HL-60 (cell line): ENCODE results near the gene CD4.

ENCODE experiments used
- DNase-seq, 2 experiments: peaks; one replicate each; pipeline ENCODE4 v3.0.0-alpha.2; 2010 to 2020; ENCODE audit warnings: low read depth in 1 of 2, low spot score in 1 of 2
- H3K27ac ChIP-seq: fragments of 250-450 bp; sonication (Bioruptor Pico); replicated peaks from 2 replicates; pipeline ENCODE4 v1.5.1; 2020; ENCODE audit warnings: mild to moderate bottlenecking, moderate library complexity
- H3K27me3 ChIP-seq: fragments of 250-450 bp; sonication (Bioruptor Pico); 2 replicates; pipeline ENCODE4 v1.5.1; 2021; ENCODE audit warnings: mild to moderate bottlenecking, moderate library complexity; ENCODE audit not compliant: insufficient read depth, poor library complexity, severe bottlenecking
- H3K4me3 ChIP-seq: replicated peaks from 2 replicates; pipeline ENCODE4 v1.5.1; 2011; ENCODE audit warnings: mild to moderate bottlenecking, control low read depth, low read length; ENCODE audit not compliant: insufficient read depth
- GABPA ChIP-seq: IDR thresholded peaks from 2 replicates; pipeline ENCODE4 v1.6.1; 2012; ENCODE audit warnings: low read depth
- POLR2AphosphoS5 ChIP-seq: IDR thresholded peaks from 2 replicates; pipeline ENCODE4 v1.6.1; 2012; ENCODE audit warnings: low read depth
- REST ChIP-seq: IDR thresholded peaks from 2 replicates; pipeline ENCODE4 v1.6.1; 2012; ENCODE audit warnings: low read depth; ENCODE audit not compliant: insufficient replicate concordance
- SPI1 ChIP-seq: IDR thresholded peaks from 2 replicates; pipeline ENCODE4 v1.6.1; 2012; ENCODE audit warnings: low read depth, mild to moderate bottlenecking, borderline replicate concordance
- TF ChIP-seq, protein P1 (sequence below): IDR thresholded peaks from one replicate; pipeline ENCODE4 v1.5.1; 2011; ENCODE audit warnings: low read length, control low read depth, inconsistent platforms; ENCODE audit not compliant: insufficient read depth

The CD4 gene

GRCh38 chr12:6831450-6831995 lies 42.2 kb downstream of the CD4 start:
- Histone ChIP-seq H3K27me3 (peaks cover 18% of the 10 kb centered on the region), H3K27ac (no peak overlapping the region), H3K4me3 (no peak overlapping the region)
- no peak for DNase-seq
- TF ChIP-seq, protein P1, sequence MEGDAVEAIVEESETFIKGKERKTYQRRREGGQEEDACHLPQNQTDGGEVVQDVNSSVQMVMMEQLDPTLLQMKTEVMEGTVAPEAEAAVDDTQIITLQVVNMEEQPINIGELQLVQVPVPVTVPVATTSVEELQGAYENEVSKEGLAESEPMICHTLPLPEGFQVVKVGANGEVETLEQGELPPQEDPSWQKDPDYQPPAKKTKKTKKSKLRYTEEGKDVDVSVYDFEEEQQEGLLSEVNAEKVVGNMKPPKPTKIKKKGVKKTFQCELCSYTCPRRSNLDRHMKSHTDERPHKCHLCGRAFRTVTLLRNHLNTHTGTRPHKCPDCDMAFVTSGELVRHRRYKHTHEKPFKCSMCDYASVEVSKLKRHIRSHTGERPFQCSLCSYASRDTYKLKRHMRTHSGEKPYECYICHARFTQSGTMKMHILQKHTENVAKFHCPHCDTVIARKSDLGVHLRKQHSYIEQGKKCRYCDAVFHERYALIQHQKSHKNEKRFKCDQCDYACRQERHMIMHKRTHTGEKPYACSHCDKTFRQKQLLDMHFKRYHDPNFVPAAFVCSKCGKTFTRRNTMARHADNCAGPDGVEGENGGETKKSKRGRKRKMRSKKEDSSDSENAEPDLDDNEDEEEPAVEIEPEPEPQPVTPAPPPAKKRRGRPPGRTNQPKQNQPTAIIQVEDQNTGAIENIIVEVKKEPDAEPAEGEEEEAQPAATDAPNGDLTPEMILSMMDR = no peak
- TF ChIP-seq SPI1 (no peak), POLR2AphosphoS5 (no peak), GABPA (no peak), REST (no peak)

- TF ChIP-seq REST (no peak), GABPA (no peak), POLR2AphosphoS5 (no peak), SPI1 (no peak)
- TF ChIP-seq, protein P1 = no peak
Measured at GRCh38 chr12:6832125-6832524, 42.8 kb downstream of the CD4 start.

DNA sequence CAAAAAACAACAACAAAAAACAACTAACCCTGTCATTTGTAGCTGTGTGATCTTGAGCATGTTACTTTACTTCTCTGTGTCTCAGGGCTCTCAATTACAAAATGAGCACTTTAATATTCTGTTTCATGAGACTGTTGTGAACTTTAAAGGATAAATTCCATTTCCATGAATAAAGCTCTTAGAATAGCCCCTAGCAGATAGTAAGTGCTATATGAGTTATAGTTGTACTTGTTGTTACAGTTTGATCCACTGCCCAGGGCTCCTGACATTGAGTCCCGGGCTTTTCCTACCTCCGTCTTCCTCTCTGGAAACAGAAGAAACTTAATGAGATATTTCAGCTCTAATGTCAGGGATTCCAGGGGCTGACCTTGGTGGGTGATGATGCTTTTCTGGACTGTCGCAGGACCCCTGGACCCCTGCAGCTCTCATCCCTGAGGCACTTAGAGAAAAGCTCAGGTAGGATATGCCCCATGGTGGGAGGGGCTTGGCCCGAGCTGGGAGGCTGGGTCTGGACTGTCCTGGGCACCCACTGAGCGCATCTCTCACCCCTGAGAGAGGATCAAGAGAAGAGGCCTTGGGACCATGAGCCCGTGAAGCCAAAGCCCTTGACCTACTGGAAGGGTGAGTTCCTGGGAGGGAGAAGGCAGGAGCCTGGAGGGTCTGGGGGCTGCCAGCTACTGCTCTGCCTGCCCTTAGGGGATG lies 44.0 kb downstream of the CD4 start:
- Histone ChIP-seq H3K27ac (no peak overlapping the region), H3K4me3 (no peak overlapping the region), H3K27me3 (peaks cover 12% of the 10 kb centered on the region)
- TF ChIP-seq REST (no peak), SPI1 (no peak), GABPA (no peak), POLR2AphosphoS5 (no peak)
- TF ChIP-seq, protein P1 = no peak
- DNase-seq = no peak

More at GRCh38 chr12:6832125-6832524, 42.8 kb downstream of the CD4 start:
- peaks cover 17% of the 10 kb centered on the region for H3K27me3 ChIP-seq
- H3K4me3 ChIP-seq = no peak overlapping the region
- no peak overlapping the region for H3K27ac ChIP-seq
- DNase-seq = no peak
